HG03108 (cell line): ENCODE data around the gene STARD6.
A peak's percentile ranks its signal among the peaks of the same experiment; 100 is the strongest.
"Not testable (repeated sequence)": the region's sequence is repeated elsewhere in the genome, so short reads cannot be mapped to it uniquely, and the experiment has no call there.

Experiments used
- ATAC-seq: cut with Tn5 transposase; IDR thresholded peaks from one replicate; pipeline ENCODE4 v1.9.1; 2021; ENCODE audit warnings: moderate library complexity; ENCODE audit not compliant: unreplicated experiment

The STARD6 gene

GRCh38 chr18:54351186-54351585 lies 6.5 kb downstream of the STARD6 start:
- ATAC-seq, result no peak

- ATAC-seq, result no peak
These were observed 19.4 kb downstream of the STARD6 start for GRCh38 chr18:54338230-54338629.

- no peak for ATAC-seq
These were observed 22.0 kb downstream of the STARD6 start for GRCh38 chr18:54335638-54336173.

- no peak for ATAC-seq
These were observed 26.7 kb downstream of the STARD6 start for GRCh38 chr18:54330768-54331548.

GRCh38 chr18:54329787-54330186 lies 27.9 kb downstream of the STARD6 start:
- no peak for ATAC-seq

- no peak for ATAC-seq
These were observed 29.8 kb downstream of the STARD6 start for GRCh38 chr18:54327818-54328217.

- no peak for ATAC-seq
These were observed 33.7 kb downstream of the STARD6 start for GRCh38 chr18:54323970-54324369.

- no peak for ATAC-seq
These were observed 34.1 kb downstream of the STARD6 start for GRCh38 chr18:54323561-54323960.

GRCh38 chr18:54316071-54316820 lies 41.4 kb downstream of the STARD6 start:
- ATAC-seq, result no peak

GRCh38 chr18:54309564-54309963 lies 48.1 kb downstream of the STARD6 start:
- not testable (repeated sequence) for ATAC-seq

- ATAC-seq, result no peak
These were observed 54.2 kb downstream of the STARD6 start for GRCh38 chr18:54303408-54303807.

- ATAC-seq, result not testable (repeated sequence)
These were observed 58.7 kb downstream of the STARD6 start for GRCh38 chr18:54298991-54299390.

GRCh38 chr18:54296062-54296461 lies 61.6 kb downstream of the STARD6 start:
- ATAC-seq, result no peak

- ATAC-seq, result no peak
These were observed 63.4 kb downstream of the STARD6 start for GRCh38 chr18:54294274-54294673.

- ATAC-seq, result peak; percentile 99
These were observed 72.5 kb downstream of the STARD6 start for GRCh38 chr18:54284981-54285785.

- ATAC-seq, result peak; percentile 27
These were observed 73.1 kb downstream of the STARD6 start for GRCh38 chr18:54284535-54284934.

GRCh38 chr18:54280220-54280569 lies 77.5 kb downstream of the STARD6 start:
- no peak for ATAC-seq

GRCh38 chr18:54279477-54280219 lies 78.0 kb downstream of the STARD6 start:
- no peak for ATAC-seq

- ATAC-seq, result no peak
These were observed 79.0 kb downstream of the STARD6 start for GRCh38 chr18:54278615-54279014.

- no peak for ATAC-seq
These were observed 79.8 kb downstream of the STARD6 start for GRCh38 chr18:54277899-54278298.
